Stimulated activated CD8-positive, alpha-beta memory T cell treated with anti-CD3 and anti-CD28 coated beads, Interleukin-4, amount 100 ng/mL, for 24 hours (primary cell): ENCODE measurements around the gene LRRC14B.

Experiments
- DNase-seq: peaks from one replicate; pipeline ENCODE4 v3.0.0-alpha.2; 2020; ENCODE audit warnings: low read depth

LRRC14B gene

DNA sequence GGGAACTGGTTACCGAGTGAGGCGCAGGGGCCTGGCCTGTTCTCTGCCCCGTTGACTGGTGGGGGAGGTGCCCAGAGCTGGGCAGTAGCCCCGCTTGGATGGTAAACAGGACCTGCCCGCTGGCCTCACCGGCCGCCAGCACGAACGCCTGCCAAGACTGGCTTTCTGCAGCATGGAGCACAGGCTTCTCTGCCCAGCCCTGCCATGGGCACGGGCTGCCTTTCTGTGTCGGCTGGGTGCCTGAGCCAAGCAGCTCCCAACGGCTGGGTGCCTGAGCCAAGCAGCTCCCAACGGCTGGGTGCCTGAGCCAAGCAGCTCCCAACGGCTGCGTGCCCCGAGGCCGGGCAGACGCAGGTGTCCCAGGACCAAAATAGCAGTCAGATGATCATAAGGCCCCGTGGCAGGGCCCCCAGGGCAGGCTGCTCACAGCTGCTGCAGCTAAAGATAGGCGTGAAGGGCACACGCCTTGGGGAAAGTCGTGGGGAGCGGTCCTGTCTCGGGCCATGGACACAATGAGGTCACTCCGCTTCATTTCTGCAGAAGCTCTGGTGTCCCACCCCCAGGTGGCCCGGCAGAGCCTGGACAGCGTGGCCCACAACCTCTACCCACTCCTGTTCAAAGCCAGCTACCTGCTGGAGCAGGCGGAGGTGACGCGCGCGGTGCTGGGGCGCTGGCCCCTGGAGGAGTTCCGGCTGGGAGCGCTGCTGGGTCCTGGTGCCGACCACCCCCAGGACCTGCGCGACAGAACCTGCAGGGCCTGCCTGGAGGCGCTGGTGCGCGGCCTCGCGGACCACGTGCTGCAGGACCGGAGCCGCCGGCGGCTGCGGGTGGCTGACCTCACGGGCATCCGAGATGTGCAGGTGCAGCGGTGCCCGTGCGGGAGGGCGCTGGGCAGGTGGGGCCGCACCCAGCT is at the start of gene LRRC14B:
TSS of gene LRRC14B (plus strand) at position 460 of the 913 bp plus-strand sequence. CDS start at position 504, 44 bp downstream.
- no peak for DNase-seq

- DNase-seq = no peak
These were observed 49.5 kb upstream of the LRRC14B start for GRCh38 chr5:141761-142160.

DNA sequence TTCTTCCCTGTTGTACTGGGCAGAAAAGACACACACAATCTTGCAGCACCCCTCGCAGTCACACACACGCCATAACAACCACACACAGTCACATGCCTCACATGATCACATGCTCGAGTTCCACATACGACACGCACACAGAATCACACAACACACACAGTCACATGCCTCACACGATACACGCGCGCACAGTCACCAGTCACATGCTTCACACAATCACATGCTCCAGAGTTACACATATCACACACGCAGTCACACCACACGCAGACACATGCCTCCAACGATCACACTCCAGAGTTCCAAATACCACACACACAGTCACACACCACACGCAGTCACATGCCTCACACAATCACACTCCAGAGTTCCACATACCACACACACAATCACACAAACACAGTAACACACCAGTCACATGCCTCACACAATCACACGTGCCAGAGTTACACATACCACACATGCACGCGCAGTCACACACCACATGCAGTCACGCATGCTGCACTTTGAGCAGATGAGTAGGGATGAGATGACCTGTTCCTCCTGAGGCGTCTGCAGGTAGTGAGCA is 49.0 kb upstream of the LRRC14B start:
- no peak for DNase-seq

DNA sequence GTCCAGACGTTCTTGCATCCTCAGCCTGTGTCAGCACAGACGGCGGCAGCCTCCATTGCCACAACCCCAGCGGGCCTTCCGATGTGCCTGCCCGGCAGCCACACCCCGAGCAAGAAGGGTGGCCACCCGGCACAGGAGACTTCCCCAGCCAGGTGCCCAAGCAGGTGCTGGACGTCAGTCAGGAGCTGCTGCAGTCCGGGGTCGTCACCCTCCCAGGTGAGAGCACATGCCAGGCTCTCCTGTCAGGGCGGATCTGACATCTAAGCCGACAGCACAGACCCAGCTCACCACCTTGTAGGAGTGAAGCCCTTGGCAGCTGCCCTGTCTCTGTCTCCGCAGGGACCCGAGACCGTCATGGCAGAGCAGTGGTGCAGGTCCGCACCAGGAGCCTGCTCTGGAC is 48.3 kb upstream of the LRRC14B start:
- DNase-seq = no peak

GRCh38 chr5:144941-145340 is 46.4 kb upstream of the LRRC14B start:
- no peak for DNase-seq

GRCh38 chr5:145585-146323 is 45.5 kb upstream of the LRRC14B start:
- no peak for DNase-seq

- DNase-seq = no peak
These were observed 43.5 kb upstream of the LRRC14B start for GRCh38 chr5:147751-148150.

DNA sequence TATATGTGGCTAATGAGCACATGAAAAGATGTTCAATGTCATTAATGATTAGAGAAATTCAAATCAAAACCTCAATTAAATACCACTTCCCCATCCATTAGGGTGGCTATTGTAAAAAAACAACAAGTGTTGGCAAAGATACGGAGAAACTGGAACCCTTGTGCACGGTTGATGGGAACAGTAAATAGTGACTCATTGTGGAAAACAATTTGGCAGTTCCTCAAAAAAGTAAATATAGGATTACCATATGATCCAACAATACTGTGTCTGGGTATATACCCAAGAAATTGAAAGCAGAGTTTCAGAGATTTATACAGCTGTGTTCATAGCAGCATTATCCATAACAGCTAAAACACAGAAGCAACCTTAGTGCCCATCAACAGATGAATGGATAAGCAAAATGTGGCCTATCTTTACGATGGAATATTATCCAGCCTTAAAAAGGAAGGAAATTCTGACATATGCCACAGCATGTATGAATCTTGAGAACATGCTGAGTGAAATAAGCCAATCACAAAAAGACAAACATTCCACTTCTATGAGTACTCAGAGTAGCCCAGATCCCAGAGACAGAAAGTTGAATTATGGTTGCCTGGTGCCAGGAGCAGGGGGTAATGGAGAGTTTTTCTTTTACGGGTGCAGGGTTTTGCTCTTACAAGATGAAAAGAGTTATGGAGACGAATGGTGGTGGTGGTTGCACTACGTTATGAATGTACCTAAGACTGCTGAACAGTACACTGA is 41.4 kb upstream of the LRRC14B start:
- DNase-seq = no peak

- no peak for DNase-seq
These were observed 40.5 kb upstream of the LRRC14B start for GRCh38 chr5:150746-151145.

DNA sequence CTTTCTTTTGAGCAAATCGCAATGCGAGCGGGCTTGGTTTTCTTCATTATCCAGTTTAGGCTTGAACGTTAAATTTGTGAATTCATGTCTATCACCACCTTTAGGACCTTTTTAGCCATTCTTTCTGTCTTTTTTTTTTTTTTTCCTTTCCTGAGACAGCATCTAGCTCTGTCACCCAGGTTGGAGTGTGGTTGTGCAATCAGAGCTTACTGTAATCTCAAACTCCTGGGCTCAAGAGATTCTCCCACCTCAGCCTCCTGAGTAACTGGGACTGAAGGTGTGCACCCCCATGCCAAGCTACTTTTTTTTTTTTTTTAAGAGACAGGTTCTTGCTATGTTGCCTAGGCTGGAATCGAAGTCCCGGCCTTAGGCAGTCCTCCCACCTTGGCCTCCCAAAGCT is 39.2 kb upstream of the LRRC14B start:
- no peak for DNase-seq

DNA sequence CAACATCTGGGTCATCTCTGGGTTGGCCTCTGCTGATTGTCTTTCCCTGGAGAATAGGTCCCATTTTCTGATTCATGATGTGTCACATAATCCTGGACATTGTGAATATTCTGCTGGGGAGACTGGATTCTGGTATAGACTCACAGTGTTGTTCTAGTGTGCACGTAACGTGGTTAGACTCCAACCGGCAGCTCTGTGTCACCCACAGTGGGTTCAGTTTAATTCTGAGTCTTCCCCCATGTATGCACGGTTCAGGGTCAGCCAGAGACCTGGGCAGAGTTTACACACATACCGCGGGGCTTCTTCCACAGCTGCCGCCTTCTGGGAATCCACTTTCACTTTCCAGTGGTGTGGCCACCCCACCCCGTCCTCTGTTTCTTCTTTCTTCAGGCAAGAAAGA is 38.0 kb upstream of the LRRC14B start:
- DNase-seq = no peak

DNA sequence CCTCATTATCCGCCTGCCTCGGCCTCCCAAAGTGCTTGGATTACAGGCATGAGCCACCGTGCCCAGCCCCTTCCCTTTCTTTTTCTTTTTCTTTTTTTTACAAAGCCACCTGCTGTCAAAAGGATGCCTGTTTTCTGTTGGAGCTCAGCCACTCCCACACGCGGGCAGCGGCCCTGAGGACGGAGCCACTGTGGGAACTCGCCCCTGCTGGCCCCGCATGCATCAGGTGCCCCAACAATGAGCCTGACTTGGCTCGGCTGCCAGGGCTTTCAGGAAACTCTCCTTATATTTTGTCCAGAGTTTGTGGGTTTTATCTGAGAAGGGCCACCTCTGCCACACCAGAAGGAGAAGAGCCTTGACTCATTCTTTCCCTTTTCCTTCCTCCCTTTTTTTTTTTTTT is 37.1 kb upstream of the LRRC14B start:
- DNase-seq = no peak

DNA sequence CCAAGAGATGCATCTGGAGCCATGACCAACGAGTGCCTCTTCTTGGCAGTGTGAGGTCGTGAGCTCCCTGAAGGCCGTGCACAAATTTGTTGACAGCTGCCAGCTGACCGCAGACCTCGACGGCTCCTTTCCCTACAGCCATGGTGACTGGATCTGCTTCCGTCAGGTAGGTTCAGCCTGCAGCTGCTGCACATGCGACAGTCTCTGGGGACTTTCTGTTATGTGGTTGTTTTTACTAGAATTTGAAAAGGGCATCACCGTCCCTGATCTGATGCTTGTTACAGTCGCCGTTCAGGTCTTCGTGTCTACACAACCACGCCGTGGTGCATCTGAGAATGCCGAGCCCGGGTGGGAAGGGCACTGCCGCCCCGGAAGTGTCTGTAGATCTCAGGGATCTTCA is 36.5 kb upstream of the LRRC14B start:
- DNase-seq = no peak

GRCh38 chr5:155651-156410 is 35.5 kb upstream of the LRRC14B start:
- no peak for DNase-seq

GRCh38 chr5:156411-157072 is 34.8 kb upstream of the LRRC14B start:
- DNase-seq = no peak

DNA sequence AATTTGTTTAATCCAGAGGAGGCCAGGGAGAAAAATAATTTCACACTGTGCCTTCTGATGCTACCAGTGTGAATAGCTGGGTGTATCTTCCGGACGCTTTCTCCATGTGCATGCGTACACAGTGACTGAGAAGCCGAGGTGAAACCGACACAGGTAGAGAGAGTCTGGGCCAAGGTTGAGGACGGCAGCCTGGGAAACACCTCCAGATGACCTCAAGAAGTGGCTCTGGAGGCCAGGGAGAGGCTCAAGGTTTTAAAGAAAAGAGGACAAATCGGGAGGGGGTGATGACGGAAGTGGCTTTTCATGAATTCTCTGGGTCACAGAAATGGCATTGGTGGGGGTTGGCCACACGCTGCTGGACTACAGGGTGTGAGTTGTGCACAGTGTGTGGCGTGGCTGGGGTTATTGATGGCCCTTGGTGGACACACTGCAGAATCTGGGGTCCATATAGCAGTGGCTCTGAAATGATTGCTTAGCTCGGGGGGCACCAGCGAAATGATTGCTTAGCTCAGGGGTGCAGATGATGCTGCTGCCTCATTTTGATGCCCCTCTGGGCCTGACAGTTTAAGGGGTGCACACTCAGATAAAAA is 34.1 kb upstream of the LRRC14B start:
- no peak for DNase-seq

DNA sequence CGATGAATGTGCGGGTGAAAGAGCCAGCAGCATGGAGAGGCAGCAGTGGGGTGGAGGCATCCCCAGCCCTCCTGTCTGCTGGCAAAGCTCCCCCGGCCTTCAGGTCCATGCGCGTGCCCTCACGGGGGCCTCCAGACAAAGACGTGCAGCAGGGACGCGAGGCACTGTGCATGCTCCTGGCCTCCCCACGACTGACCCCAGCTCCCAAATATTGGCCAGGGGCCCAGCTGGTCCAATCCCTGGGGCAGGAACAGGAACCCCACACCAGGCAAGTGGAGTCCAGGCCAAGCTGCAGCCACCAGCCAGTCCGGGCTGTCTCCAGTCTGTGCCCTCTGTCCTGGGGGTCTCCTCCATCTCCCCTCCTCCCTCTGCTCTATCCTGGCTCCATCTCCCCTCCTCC is 33.5 kb upstream of the LRRC14B start:
- DNase-seq = no peak

GRCh38 chr5:158807-159447 is 32.4 kb upstream of the LRRC14B start:
- no peak for DNase-seq

DNA sequence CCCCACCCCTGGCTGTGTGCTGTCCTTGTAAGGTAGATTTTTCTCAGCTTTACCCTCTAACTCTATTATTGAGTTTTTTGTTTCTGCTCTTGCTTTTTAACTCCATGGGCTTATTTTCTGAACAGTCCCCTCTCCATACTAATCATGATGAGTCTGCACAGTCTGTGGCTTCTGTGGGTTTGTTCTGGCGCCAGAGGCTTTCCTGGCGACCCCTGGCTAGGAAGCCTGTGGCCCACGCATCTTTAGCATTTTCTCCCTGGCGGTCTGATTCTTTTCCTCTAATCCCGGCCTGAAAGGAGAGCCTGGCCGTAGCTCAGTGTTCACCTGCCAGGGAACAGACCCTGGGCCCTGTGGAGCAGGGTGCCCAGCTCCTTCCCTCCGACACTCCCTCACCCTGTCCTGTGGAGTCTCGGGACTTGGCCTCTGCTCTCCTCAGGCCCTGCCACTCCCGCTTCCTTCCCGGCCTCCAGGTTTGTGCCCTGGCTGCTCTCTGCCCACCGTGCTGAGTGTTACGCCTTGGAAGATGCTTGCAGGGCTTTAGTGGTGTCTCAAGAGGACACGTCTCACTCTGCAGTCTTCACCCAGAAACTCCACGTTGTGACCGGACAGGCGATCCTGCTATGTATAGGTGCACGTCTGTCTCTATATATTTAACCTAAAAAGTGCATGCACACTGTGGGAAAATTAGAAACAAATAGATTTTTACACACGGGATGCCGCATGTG is 31.7 kb upstream of the LRRC14B start:
- DNase-seq = no peak

DNA sequence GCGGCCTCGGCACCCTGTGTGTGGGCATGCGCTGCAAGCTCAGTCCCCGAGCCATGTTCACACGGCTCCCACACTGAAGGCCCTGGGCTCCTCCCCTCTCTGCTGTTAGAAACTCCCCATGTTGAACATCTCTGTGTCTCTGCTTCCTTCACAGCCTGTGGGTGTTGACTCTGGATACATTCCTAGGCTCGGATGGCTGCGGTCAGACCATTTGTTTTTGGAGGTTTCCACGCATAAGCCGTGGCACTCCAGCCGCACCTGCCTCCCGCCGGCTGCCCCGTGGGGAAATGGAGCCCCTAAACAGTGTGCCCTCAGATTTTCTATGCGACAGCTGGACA is 31.2 kb upstream of the LRRC14B start:
- no peak for DNase-seq
